Lower lobe of right lung (tissue), 2 donors: ENCODE results near the gene C2orf76. TPM values are rescaled to one million over a fixed set of nuclear protein-coding genes. Genes with fewer than 3 reads are reported as not detected.
"Not testable (repeated sequence)": the region's sequence is repeated elsewhere in the genome, so short reads cannot be mapped to it uniquely, and the experiment has no call there.

ENCODE experiments used
- ATAC-seq, 2 donors: fragments of 200-7000 bp; cut with Tn5 transposase; one replicate each; pipeline ENCODE4 v1.9.1; 2020 to 2022; ENCODE audit warnings: mild to moderate bottlenecking in 2 of 2, moderate library complexity in 2 of 2
- DNase-seq: peaks from one replicate; pipeline ENCODE4 v3.0.0-alpha.2; 2020
- H3K27ac ChIP-seq: fragments of 200-600 bp; one replicate; pipeline ENCODE4 v1.8.0; 2022
- H3K27me3 ChIP-seq: fragments of 200-600 bp; one replicate; pipeline ENCODE4 v1.8.0; 2022; ENCODE audit warnings: low read depth
- H3K36me3 ChIP-seq: fragments of 200-600 bp; one replicate; pipeline ENCODE4 v1.8.0; 2022; ENCODE audit warnings: mild to moderate bottlenecking
- H3K4me1 ChIP-seq: fragments of 200-600 bp; one replicate; pipeline ENCODE4 v1.8.0; 2022
- H3K4me3 ChIP-seq: fragments of 200-600 bp; one replicate; pipeline ENCODE4 v1.8.0; 2022; ENCODE audit warnings: mild to moderate bottlenecking
- H3K9me3 ChIP-seq: fragments of 200-600 bp; one replicate; pipeline ENCODE4 v1.8.0; 2022
- intact Hi-C: fragments of 100-400 bp; cut with DNase I; formaldehyde crosslinking; loops from one replicate; pipeline ENCODE4 v1.11.0; 2022
- total RNA-seq: library from RNA; stranded (reverse); fragmentation: NEBNext Ultra II Directional; extraction: Animal tissue kit (Norgen Biotek cat#: 25700); gene quantifications from one replicate; pipeline ENCODE4 v1.2.1, GENCODE V29; 2021
- TF ChIP-seq, protein P1 (sequence below): fragments of 200-600 bp; IDR thresholded peaks from one replicate; pipeline ENCODE4 v1.8.0; 2022; ENCODE audit warnings: antibody characterized with exemption, mild to moderate bottlenecking
- donor health status: DM: no; HTN: yes; CAD: no; lungs with severe emphysema.

The C2orf76 gene
- total RNA-seq, 1 donor from 2014 or later = 11.6 TPM

DNA sequence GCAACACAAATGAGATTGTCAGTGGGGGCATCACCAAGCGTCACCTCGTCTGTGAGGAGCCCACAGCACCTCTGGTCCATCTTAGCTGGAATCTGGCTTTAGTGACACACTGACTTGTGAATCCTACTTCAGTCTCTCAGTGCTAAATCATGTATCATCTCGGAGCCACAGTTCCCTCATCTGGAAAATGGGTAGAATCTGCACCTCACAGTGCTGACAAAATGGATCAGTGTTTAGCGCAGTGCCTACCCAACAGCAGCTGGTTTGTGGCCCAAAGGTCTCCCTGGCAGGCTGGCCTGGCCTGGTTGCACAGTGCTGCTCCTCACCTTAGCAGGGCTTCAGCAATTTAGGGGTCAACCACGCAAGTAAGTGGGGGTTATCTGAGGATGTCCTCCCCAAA lies 10.2 kb upstream of the C2orf76 start:
- Histone ChIP-seq H3K4me1 (no peaks in the 10 kb centered on the region), H3K27ac (no peak overlapping the region), H3K27me3 (no peaks in the 10 kb centered on the region), H3K36me3 (peaks cover 19% of the 10 kb centered on the region), H3K4me3 (no peak overlapping the region), H3K9me3 (no peaks in the 10 kb centered on the region)
- no peak for DNase-seq
- intact Hi-C loops = no loop called here
- TF ChIP-seq, protein P1, sequence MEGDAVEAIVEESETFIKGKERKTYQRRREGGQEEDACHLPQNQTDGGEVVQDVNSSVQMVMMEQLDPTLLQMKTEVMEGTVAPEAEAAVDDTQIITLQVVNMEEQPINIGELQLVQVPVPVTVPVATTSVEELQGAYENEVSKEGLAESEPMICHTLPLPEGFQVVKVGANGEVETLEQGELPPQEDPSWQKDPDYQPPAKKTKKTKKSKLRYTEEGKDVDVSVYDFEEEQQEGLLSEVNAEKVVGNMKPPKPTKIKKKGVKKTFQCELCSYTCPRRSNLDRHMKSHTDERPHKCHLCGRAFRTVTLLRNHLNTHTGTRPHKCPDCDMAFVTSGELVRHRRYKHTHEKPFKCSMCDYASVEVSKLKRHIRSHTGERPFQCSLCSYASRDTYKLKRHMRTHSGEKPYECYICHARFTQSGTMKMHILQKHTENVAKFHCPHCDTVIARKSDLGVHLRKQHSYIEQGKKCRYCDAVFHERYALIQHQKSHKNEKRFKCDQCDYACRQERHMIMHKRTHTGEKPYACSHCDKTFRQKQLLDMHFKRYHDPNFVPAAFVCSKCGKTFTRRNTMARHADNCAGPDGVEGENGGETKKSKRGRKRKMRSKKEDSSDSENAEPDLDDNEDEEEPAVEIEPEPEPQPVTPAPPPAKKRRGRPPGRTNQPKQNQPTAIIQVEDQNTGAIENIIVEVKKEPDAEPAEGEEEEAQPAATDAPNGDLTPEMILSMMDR = no peak
- ATAC-seq = no peak

DNA sequence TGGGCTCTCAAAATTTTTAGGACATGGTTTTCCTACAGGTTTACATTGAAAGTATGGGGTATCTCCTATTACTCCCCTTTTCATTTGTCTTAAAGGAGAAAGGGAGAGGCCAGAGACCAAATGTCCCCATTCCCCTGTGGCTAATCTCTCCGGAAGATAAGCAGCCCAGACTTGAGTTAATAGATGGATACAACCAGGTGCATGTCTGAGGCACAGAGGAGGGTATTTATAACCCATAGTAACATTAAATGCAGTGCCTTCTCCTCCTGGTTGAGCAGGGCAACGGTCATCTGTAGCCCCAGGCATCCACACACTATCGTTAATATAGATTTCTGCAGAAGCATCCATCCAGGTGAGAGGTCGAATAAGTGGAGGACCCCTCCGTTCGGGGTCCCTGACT lies 9.8 kb upstream of the C2orf76 start:
- DNase-seq, ATAC-seq, H3K27ac ChIP-seq, H3K4me3 ChIP-seq, intact Hi-C loops, H3K4me1 ChIP-seq, H3K9me3 ChIP-seq, H3K27me3 ChIP-seq: not testable (repeated sequence)
- H3K36me3 ChIP-seq = peaks cover 23% of the 10 kb centered on the region

DNA sequence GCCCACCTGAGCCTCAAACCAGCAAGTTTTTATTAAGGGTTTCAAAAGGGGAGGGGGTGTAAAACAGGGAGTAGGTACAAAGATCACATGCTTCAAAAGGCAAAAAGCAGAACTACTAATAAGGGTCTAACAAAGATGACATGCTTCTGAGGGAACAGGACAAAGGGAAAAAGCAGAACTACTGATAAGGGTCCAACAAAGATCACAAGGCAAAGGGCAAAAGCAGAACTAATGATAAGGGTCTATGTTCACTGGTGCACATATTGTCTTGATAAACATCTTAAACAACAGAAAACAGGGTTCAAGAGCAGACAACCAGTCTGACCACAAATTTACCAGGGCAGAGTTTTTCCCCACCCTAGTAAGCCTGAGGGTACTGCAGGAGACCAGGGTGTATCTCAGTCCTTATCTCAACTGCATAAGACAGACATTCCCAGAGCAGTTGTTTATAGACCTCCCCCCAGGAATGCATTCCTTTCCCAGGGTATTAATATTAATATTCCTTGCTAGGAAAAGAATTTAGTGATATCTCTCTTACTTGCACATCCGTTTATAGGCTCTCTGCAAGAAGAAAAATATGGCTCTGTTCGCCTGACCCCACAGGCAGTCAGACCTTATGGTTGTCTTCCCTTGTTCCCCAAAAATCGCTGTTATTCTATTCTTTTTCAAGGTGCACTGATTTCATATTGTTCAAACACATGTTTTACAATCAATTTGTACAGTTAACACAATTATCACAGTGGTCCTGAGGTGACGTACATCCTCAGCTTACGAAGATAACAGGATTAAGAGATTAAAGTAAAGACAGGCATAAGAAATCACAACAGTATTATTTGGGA lies 7.5 kb upstream of the C2orf76 start:
- DNase-seq, intact Hi-C loops, H3K27ac ChIP-seq, H3K9me3 ChIP-seq, H3K27me3 ChIP-seq, ATAC-seq, H3K4me3 ChIP-seq, H3K4me1 ChIP-seq: not testable (repeated sequence)
- H3K36me3 ChIP-seq = peaks cover 46% of the 10 kb centered on the region

DNA sequence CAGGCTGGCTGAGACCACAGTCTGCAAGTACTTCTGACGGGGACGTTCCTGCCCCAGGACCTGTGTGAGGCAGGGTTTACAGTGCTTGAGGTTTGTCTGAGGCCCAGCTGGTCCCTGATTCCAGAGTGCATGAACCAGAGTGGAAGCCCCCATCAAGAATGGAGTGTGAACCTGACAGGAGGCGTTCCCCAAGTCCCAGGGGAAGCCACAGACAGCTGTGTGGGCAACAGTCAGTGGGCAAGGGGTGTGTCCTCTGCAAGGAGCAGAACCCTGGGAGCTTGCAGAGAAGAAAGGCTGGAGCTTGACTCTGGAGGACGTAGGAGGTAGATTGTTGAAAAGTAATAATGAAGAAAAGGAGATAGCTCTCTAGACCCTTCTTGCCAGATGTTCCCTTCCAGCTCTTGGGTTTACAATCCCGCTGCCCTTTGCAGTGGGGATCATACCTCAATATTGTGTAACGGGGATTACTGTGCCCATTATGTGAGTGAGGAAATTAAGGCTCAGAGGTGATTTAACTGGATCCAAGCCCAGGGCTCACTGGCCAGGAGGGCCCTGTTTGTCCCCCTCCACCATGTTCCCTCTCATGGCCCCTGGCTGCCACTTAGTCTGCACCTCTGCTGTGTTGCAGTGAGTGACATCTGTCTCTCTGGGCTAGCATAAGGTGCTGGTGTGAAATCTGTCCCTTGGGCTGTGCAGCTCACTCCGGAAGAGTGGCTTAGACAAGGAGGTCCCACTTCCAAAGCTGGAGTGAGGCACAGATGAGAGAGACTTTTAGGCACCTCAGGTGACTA lies 6.3 kb upstream of the C2orf76 start:
- TF ChIP-seq, protein P1 = no peak
- Histone ChIP-seq H3K4me1 (peaks cover 19% of the 10 kb centered on the region), H3K27me3 (no peaks in the 10 kb centered on the region), H3K27ac (no peak overlapping the region), H3K4me3 (no peak overlapping the region), H3K36me3 (peaks cover 55% of the 10 kb centered on the region), H3K9me3 (no peaks in the 10 kb centered on the region)
- no peak for ATAC-seq
- DNase-seq = no peak
- intact Hi-C loops = no loop called here

DNA sequence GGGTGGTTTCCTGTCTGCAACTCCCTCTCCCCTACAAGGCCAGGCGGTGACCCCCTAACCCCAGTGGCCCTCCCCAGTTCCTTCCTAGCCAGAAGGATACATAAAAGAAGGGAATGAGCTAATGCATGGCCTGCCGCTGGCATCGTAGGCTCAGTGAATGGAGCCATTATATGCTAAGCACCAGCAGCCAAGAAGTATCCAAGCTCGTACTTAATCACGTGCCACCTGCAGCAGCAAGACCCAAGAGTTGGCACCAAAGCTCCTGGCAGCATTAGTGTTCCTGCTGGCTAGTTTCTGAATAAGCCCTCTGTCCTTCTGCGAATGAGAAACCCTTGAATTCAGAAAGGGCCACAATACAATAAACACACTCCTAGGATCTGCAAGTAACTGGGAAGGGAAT lies 4.5 kb upstream of the C2orf76 start:
- DNase-seq = no peak
- Histone ChIP-seq H3K9me3 (no peaks in the 10 kb centered on the region), H3K4me3 (no peak overlapping the region), H3K27ac (no peak overlapping the region), H3K4me1 (peaks cover 25% of the 10 kb centered on the region), H3K27me3 (no peaks in the 10 kb centered on the region), H3K36me3 (peaks cover 55% of the 10 kb centered on the region)
- intact Hi-C loops = no loop called here
- no peak for ATAC-seq
- TF ChIP-seq, protein P1 = no peak

DNA sequence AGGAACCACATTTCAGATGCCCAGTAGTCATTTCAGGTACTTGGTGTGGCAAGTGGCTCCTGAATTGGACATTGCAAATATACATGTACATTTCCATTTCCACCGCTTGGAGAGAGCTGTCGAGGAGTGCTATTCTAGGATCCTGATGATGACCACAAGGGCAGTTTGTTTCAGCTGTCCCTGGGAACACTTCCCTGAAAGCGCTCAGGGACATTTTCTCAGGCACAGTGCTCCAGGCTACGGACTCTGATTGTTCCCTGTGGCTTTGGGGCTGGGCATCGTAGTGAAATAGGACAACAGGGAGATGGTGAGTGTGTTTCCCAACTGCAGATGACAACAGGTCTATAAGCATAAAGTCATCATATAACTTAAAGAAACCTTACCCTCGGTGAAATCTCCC lies 3.2 kb upstream of the C2orf76 start:
- TF ChIP-seq, protein P1 = no peak
- Histone ChIP-seq H3K4me3 (no peak overlapping the region), H3K27ac (no peak overlapping the region), H3K36me3 (peaks cover 55% of the 10 kb centered on the region), H3K4me1 (peaks cover 38% of the 10 kb centered on the region), H3K27me3 (no peaks in the 10 kb centered on the region), H3K9me3 (no peaks in the 10 kb centered on the region)
- no peak for DNase-seq
- intact Hi-C loops = no loop called here
- no peak for ATAC-seq
